IPS-NIHi7 (cell line): Measurements from ENCODE around the gene DUOXA1.
"Not testable (repeated sequence)": the region's sequence is repeated elsewhere in the genome, so short reads cannot be mapped to it uniquely, and the experiment has no call there.

Source experiments
- DNase-seq: peaks from one replicate; pipeline ENCODE4 v3.0.0; 2012; ENCODE audit warnings: mixed read lengths; ENCODE audit errors: extremely low spot score

Gene DUOXA1

GRCh38 chr15:45089712-45090373 is 39.8 kb downstream of the DUOXA1 start:
- DNase-seq, result no peak

DNA sequence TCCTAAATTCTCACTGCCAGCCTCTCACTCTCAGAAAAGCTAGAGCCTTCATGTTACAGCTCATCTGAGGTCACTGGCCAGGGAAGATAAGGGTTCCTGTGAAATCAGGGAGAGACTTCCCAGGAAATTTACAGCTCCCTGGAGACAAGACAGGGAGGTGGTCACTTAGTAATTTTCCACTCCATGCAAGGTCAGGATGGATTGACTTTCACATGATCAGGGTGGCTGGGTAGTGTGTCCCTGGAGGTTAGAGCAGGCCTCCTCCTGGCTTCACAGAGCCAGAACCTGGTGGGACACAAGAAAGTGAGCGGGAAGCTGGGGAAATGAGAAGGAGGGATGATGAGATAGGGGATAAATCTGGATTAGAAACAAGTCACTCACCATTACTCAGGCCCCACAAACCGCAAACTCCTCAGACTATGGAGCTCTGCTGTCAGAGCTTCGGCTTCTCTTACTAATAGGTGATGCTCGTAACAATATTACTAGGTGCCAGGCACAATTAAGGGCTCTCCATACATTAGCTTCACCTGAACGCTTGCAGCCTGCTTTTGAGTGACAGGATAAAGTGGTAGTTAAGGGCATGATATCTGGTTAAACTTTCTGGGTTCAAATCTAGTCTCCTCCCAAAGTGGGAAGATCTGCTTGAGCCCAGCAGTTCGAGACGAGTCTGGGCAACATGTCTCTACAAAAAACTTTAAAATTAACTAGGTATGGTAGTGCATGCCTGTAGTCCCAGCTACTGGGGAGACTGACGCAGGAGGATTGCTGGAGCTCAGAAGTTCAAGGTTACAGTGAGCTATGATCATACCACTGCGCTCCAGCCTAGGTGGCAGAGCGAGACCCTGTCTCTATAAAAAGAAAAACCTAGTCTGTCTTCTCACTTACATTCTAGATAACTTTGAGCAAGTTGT is 40.6 kb downstream of the DUOXA1 start:
- no peak for DNase-seq

DNA sequence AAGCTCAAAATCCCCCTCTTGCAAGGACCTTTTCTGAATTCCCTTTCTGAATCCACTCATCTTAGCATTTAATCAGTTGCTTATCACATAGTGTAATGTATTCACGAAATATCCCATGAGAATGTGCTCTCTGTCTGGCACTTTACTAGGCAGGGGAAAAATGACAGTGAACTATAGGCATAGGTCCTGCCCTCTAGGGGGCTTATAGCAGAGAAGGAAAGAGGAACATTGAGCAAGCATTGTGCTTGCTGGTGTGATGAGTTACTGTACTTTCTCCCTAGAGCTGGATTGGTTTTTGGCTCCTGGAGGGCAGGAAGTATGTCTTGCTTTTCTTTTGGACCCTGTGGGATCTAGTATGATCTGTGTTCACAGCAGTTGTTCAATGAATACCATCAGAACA is 42.2 kb downstream of the DUOXA1 start:
- DNase-seq, result no peak

DNA sequence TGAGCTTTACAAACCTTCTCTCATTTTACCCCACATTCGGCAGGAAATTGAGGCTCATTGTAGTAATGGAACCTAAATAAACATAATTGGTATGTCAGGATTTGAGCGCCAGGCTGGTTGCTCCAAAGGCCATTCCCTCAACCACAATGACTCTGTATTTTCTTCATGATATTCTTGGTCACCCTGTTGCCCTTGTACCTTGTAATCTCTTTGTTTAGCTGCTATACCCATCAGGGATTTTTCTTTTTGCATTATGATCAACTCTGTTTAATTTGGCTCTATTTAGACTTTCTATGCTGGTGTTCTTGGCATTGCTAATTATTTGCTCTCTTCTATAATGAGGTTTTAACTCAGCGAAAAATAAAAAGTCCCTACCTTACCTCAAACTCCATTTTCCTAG is 45.5 kb downstream of the DUOXA1 start:
- DNase-seq, result no peak

DNA sequence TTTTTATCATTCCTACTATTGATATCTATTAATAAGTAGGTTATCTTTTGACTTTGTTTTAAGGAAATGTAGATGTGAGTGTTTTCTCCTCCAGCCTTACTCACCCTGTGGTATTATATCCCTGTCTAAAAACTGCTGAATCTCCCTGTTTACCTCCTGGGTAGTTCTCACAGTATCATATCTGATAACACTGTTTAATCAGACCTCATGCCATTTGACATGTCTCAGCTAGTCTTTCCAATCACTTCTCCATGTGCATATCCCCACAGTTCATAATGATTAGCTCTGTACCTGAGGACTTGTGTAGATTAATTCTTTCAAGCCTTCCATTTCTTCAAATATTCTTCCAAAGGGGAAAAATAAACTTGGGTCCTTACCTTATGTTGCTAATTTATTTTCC is 46.5 kb downstream of the DUOXA1 start:
- no peak for DNase-seq

- DNase-seq, result not testable (repeated sequence)
These were observed 47.3 kb downstream of the DUOXA1 start for GRCh38 chr15:45082412-45082811.

- DNase-seq, result not testable (repeated sequence)
These were observed 49.1 kb downstream of the DUOXA1 start for GRCh38 chr15:45080593-45080992.

GRCh38 chr15:45079628-45080246 is 49.9 kb downstream of the DUOXA1 start:
- DNase-seq, result not testable (repeated sequence)

DNA sequence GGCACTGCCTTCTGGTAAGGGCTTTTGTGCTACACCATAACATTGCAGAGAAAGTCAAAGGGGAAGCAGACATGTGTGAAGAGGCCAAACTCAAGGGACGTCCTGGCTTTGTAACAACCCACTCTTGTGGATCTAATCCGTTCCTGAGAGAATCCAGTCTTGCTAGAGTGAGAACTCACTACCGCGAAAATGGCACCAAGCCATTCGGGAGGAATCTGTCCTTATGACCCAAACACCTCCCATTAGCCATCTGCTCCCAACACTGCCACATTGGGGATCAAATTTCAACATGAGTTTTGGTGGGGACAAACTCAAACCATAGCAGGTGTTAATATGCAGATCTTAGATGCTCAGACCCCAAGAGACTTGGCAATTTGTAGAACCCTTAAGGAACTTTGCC is 50.5 kb downstream of the DUOXA1 start:
- DNase-seq, result not testable (repeated sequence)

DNA sequence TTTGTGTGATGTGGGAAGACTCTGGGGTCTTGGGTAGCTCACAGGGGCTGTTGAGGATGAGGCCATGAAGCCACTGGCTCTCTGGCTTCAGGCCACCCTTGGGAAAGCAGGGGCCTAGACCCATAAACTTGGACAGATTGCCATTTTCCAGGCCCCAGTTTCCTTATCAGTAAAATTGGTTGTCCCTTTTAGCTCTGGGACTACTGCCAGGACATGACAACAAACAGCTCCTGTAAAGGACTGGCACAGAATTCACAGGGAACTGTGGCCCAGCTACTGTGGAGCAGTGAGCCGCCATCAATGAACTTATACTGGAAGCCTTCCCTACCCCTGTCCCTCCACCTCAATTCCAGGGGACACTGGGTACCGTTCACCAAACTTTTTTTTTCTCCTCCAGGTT is 52.3 kb downstream of the DUOXA1 start:
- not testable (repeated sequence) for DNase-seq

DNA sequence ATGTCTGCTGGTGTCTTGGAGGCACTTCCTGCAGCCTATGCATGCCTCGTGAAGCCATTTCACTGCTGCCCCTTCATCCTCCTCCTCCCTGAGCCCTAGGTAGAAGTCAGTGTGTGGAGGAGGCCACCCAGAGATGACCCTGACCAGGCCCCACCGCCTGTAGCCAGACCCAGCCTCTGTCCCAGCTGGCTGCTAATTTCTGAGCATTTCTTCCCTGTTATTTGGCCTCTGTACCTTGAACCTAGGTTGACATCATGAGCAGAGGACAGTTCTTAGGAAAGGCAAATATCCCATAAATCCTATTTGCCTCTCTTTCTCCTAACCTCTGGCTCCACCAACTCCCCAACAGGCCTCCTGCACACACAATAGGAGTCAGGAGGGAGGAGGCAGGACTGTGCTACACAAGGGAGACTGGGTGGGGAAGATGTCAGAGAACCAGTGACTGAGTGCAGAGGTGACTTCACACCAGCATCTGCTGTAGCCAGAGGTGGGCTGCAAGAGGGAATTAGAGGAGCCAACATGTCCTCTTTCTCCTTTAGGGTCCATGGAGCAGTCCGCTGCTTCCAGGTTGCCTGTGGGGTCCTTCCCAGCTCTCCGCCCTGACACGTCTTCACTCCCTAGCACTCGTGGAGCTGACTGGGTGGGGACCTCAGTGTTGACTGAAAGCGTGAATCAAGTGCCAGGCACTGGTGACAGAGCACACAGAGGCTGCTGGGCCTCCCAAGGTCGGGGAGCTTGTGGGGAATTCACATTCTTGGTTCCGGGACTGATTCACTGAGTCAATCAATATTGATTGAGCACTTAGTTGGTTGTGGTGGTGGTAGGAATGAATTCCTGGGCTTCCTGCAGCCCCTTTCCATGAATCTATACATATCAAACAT is 54.0 kb downstream of the DUOXA1 start:
- DNase-seq, result not testable (repeated sequence)

DNA sequence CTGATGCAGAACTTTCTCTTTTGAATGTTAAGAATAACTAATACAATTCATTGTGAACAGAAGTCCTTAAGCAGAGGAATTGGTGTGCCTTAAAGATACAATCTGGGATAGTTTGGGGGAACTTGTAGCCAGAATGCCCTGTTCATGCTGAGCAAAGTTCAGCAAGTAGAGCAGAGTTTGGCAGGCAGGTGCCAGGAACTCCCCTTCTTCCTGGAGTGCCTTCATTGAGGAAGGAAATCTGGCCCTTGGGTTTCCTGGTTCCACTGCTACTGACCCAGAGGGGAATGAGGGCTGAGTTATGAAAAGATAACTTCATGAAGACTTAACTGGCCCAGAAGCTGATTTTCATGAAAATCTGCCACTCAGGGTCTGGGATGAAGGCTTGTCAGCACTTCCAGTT is 56.1 kb downstream of the DUOXA1 start:
- not testable (repeated sequence) for DNase-seq

DNA sequence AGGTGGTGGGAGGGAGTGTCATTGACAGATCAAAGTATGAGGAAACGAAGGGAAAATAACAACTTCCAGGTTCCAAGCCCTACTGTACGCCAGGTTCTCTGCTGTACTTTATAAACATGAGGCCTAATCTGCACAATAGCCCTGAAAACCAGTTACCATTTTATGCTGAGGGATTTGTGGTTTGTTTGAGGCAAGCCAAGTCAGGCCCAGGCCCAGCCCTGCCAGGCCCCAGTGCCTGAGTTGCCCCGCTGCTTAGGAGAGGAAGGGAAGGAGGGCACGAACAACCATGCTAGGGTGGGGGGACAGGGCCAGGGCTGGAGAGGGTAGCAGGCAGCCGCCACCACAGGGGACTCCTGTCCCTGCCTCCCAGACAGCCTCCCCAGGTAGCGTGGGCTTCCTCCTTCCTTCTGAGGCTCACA is 59.7 kb downstream of the DUOXA1 start:
- DNase-seq, result not testable (repeated sequence)
